Suppressor macrophage treated with lipopolysaccharide for 4 hours (primary cell): ENCODE data around the gene GRK1.

Source experiments
- DNase-seq: peaks from one replicate; pipeline ENCODE4 v3.0.0-alpha.2; 2020

The GRK1 gene

GRCh38 chr13:113632706-113633484, 34.1 kb upstream of the GRK1 start:
- DNase-seq, result no peak

- no peak for DNase-seq
Measured at GRCh38 chr13:113633485-113633873, 33.5 kb upstream of the GRK1 start.

DNA sequence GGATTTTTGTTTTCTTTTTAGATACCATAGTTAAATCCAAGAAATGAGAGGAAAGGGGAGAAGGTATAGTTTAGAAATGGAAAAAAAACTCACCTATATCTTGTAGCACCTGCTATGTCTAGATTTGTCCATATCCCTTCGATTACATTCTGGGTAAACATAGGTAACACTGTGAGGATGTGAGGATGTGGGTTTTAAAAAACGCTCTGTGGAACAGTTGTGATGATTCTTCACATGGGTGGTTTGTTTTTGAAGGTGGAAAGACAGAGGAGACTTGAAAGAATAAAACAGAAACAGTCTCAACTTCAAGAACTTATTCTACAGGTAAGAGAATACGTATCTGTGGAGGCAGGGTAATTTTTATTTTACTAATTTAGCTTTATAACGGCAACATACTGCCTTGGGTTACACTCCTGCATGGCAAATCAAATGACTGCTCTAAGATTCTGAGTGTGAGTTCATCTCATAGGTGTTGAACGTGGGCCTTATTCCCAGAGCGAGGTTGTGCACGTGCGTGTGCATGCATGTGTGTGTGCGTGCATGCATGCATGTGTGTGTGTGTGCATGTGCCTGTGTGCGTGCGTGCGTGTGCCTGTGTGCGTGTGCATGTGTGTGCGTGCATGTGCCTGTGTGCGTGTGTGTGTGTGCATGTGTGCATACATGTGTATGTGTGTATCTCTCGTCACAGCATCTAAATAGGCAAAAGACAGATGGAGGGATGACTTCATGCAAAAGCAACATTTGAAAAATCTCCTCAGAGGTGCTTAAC, 32.6 kb upstream of the GRK1 start:
- no peak for DNase-seq

DNA sequence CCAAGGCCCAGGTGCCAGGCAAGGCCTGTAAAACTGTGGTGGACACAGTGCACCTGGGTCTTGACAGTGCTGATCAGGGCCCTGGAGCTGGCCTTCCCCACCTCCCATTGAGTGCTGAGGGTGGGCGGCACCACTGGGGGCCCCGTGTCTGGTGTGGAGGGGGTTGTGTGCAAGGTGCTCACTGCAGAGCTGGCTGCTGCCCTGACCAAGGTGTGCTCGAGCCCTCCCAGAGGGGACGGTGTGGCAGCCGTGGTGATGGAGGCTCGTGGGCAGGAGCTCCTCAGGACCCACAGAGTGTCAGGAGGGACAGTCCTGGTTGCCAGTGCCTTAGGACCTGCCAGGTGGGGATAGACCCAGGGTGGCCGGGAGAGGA, 32.0 kb upstream of the GRK1 start:
- no peak for DNase-seq

- DNase-seq, result no peak
Measured at GRCh38 chr13:113635709-113636108, 31.3 kb upstream of the GRK1 start.

GRCh38 chr13:113636266-113636963, 30.6 kb upstream of the GRK1 start:
- DNase-seq, result no peak

GRCh38 chr13:113637262-113638160, 29.5 kb upstream of the GRK1 start:
- DNase-seq, result no peak

DNA sequence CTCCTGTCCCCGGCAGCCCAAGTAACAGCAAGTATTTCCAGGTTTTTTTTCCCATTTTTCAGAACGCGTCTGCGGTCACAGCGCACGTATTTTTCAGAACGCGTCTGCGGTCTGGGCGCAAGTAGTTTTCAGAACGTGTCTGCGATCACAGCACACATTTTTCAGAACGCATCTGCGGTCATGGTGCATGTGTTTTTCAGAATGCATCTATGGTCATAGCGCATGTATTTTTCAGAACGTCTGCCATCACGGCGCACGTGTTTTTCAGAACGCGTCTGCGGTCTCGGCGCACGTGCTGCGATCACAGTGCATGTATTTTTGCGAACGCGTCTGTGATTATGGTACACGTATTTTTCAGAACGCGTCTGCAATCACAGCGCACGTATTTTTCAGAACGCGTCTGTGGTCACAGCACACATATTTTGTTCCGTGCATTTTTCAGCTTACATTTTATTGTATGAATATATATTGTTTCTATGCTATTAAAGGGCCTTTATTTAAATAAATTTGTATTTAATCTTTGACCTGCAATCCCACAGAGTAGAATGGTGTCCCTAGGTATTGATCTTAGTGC, 28.8 kb upstream of the GRK1 start:
- no peak for DNase-seq

GRCh38 chr13:113638806-113639205, 28.2 kb upstream of the GRK1 start:
- DNase-seq, result no peak

DNA sequence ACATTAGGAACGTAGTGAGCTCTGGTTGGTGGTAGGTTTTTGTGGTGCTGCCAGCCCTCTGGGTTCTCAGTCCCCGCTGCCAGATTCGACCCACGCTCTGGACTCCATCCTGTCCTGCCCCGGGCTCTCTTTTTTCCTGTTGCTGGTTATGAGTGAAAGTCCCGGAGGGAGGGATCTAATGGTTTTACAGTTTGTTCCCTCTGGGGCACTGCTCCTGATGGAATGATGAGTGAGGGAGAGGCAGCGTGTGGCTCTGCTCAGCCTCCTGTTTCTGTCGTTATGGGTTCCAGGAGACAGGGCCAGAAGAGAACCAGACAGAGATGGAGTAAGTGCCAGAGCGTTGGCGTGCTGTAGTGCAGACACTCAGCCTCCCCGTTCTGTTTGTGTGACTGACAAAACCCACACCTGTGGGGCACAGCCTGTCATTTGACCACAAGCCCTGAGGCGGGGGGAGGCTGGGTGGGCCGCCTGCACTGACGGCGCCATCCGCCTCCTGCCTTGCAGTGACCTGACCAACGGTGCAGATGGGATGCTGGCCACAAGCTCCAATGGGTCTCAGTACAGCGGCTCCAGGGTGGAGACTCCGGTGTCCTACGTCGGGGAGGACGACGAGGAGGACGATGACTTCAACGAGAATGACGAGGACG, 27.3 kb upstream of the GRK1 start:
- no peak for DNase-seq

DNA sequence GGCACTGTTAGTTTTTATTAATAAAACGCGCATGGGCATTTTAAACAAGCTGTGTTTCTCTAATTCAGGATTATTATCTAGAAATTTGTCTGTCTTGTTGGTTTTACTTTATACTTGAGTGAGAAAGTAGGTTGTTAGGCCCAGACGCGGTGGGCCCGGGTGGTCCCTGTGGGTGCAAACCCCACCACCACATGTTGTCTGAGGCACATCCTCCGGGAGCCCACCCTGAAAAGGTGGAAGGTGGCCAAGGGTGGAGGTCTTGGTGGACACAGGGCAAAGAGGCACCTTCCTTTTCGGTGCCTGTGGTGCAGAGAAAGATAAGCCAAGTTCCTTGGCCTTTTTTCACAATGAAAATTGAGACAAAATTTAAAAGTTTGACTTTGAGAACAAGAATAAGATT, 25.6 kb upstream of the GRK1 start:
- no peak for DNase-seq

- DNase-seq, result no peak
Measured at GRCh38 chr13:113642563-113642962, 24.5 kb upstream of the GRK1 start.

- no peak for DNase-seq
Measured at GRCh38 chr13:113643593-113643992, 23.4 kb upstream of the GRK1 start.

GRCh38 chr13:113644800-113645199, 22.2 kb upstream of the GRK1 start:
- DNase-seq, result no peak

- no peak for DNase-seq
Measured at GRCh38 chr13:113645329-113645728, 21.7 kb upstream of the GRK1 start.

DNA sequence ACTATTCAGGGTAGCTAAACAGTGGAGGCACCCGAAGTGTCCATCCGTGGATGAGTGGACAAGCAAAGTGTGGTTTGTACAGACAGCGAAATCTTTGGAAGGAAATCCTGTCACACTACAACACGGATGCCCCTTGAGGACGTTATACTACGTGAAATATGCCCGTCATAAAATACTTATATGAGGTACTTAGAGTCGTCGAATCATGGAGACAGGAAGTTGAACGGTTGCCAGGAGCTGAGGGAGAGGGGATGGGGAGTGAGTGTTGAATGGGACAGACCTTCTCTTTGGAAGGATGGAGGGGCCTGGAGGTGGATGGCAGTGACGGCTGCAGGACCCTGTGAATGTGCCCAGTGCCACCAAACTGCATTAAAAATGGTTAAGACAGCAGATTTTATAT, 20.6 kb upstream of the GRK1 start:
- no peak for DNase-seq

- DNase-seq, result no peak
Measured at GRCh38 chr13:113646921-113647340, 20.1 kb upstream of the GRK1 start.

DNA sequence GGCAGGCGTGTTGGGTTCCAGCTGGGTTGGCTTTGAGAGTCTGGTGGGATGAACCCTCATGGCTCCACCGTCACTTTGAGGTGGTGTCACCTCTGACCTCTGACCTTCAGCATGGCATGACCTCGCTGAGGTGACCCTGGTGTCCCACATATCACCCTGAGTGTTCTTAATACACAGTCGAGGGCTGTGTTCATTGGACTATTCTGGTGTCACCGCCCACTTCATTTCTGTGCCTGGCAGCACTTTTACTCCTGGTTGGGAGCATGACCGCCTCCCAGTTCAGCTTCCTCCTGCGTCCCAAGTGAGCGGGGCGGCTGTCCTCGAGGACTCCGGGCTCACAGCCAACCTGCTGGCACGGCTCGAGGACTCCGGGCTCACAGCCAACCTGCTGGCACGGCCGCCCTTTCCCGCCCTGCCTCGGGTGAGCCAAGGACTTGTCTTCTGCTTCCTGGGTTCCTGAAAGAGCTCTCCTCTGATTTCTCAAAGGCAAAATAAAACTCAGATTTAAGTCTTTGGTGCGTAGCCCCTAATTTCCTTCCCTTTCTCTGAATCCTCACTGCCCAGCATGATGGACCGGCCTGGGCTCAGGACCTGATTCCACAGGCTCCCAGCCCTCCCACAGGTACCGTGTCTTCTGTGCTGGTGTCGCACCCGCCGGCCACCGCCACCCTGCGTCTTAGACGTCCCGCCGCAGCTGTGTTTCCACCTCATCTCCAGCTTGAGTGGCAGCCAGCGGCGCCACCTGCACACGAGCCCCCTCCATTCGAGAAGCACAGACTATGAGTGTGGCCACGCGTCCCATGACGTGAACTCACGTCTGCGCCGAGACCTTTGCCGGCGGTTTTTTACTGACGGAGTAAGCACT, 19.4 kb upstream of the GRK1 start:
- DNase-seq, result peak; percentile 13

DNA sequence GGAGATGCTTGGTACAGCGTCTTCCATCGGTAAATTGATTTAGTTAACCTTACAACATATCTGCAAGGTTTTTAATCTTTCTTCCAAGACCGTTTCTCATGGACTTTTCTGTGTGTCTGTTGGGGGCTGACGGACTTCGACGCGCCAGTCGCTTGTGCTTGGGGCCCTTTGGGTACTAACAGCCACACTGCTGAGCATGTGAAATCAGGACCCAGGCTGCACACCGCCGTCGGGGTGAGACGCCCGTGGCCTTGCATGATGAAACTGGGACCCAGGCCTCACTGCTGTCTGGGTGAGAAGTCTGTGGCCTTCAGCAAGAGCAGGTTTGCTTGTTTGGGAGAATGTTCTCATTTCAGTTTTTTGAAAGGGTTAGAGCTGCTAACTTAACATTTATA, 18.8 kb upstream of the GRK1 start:
- no peak for DNase-seq

- DNase-seq, result no peak
Measured at GRCh38 chr13:113649212-113649611, 17.8 kb upstream of the GRK1 start.

GRCh38 chr13:113650275-113650674, 16.7 kb upstream of the GRK1 start:
- DNase-seq, result no peak
